ENCODE data around the gene PCNX3. TPM values are rescaled to one million over a fixed set of nuclear protein-coding genes. Genes with fewer than 3 reads are reported as not detected.
A peak's percentile ranks its signal among the peaks of the same experiment; 100 is the strongest.

Gene PCNX3
- total and polyA plus RNA-seq, 2 of the 13 experiments (the other 11 are each of a cell fraction or from before 2014, with no cell fraction given) = 16.2 to 23.0 TPM

DNA sequence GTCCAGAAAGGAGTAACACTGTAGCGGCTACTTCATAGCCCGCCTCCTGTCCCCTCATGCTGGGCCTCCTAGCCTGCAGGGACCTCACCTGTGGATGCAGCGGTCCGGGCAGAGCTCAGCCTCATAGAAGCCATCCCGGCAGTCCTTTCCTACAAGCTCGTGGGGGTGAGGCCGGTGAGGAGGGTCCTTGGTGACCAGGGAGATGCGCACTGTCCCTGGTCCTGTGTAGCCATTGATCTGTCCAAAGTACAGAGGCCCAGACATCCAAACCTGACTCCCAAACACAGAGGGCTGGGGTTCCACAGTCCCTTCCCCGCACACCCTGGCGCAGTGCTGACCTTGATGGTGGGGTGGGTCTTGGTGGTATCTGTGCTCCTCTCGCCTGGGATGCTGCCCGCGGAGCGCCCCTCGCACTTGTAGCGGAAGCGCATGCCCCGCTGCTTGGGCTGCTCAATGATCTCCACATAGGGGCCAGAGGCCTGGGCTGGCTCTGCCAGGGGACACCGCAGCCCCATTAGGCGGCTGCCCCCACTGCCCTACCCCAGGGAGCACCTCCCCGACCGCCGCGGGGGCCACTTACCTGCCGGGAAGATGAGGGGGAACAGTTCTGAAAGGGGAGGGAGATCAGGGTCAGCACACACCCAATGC is 46.1 kb downstream of the PCNX3 start (continued):
- TF ChIP-seq, protein P1, sequence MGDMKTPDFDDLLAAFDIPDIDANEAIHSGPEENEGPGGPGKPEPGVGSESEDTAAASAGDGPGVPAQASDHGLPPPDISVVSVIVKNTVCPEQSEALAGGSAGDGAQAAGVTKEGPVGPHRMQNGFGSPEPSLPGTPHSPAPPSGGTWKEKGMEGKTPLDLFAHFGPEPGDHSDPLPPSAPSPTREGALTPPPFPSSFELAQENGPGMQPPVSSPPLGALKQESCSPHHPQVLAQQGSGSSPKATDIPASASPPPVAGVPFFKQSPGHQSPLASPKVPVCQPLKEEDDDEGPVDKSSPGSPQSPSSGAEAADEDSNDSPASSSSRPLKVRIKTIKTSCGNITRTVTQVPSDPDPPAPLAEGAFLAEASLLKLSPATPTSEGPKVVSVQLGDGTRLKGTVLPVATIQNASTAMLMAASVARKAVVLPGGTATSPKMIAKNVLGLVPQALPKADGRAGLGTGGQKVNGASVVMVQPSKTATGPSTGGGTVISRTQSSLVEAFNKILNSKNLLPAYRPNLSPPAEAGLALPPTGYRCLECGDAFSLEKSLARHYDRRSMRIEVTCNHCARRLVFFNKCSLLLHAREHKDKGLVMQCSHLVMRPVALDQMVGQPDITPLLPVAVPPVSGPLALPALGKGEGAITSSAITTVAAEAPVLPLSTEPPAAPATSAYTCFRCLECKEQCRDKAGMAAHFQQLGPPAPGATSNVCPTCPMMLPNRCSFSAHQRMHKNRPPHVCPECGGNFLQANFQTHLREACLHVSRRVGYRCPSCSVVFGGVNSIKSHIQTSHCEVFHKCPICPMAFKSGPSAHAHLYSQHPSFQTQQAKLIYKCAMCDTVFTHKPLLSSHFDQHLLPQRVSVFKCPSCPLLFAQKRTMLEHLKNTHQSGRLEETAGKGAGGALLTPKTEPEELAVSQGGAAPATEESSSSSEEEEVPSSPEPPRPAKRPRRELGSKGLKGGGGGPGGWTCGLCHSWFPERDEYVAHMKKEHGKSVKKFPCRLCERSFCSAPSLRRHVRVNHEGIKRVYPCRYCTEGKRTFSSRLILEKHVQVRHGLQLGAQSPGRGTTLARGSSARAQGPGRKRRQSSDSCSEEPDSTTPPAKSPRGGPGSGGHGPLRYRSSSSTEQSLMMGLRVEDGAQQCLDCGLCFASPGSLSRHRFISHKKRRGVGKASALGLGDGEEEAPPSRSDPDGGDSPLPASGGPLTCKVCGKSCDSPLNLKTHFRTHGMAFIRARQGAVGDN (CRISPR knock-in tag; IDR thresholded peaks at IDR 0.05) = peak; percentile 82
- TF ChIP-seq SOX13 (IDR thresholded peaks at IDR 0.05) (no peak), SOX13 (CRISPR knock-in tag; conservative IDR thresholded peaks at IDR 0.05 in 1 of 2, IDR thresholded peaks at IDR 0.05 in 1 of 2) (no peak), ZNF772 (CRISPR knock-in tag; IDR thresholded peaks at IDR 0.05) (0 out of 2 replicates have a peak, but pooled peaks have one; percentile 28), SALL1 (CRISPR knock-in tag; IDR thresholded peaks at IDR 0.05) (0 out of 2 replicates have a peak, but pooled peaks have one; percentile 18), ZNF564 (CRISPR knock-in tag; IDR thresholded peaks at IDR 0.05) (0 out of 2 replicates have a peak, but pooled peaks have one; percentile 36), ZNF350 (CRISPR knock-in tag; IDR thresholded peaks at IDR 0.05; ENCODE audit: borderline replicate concordance, low read depth) (no peak), ZNF598 (CRISPR knock-in tag; IDR thresholded peaks at IDR 0.05; ENCODE audit: borderline replicate concordance) (peak; percentile 50; the same call in 1 of the 2 replicates), STAG1 (CRISPR knock-in tag; IDR thresholded peaks at IDR 0.05) (no peak), ZNF138 (CRISPR knock-in tag; IDR thresholded peaks at IDR 0.05; ENCODE audit: low read depth) (0 out of 2 replicates have a peak, but pooled peaks have one; percentile 25)
- TF ChIP-seq, protein P2, sequence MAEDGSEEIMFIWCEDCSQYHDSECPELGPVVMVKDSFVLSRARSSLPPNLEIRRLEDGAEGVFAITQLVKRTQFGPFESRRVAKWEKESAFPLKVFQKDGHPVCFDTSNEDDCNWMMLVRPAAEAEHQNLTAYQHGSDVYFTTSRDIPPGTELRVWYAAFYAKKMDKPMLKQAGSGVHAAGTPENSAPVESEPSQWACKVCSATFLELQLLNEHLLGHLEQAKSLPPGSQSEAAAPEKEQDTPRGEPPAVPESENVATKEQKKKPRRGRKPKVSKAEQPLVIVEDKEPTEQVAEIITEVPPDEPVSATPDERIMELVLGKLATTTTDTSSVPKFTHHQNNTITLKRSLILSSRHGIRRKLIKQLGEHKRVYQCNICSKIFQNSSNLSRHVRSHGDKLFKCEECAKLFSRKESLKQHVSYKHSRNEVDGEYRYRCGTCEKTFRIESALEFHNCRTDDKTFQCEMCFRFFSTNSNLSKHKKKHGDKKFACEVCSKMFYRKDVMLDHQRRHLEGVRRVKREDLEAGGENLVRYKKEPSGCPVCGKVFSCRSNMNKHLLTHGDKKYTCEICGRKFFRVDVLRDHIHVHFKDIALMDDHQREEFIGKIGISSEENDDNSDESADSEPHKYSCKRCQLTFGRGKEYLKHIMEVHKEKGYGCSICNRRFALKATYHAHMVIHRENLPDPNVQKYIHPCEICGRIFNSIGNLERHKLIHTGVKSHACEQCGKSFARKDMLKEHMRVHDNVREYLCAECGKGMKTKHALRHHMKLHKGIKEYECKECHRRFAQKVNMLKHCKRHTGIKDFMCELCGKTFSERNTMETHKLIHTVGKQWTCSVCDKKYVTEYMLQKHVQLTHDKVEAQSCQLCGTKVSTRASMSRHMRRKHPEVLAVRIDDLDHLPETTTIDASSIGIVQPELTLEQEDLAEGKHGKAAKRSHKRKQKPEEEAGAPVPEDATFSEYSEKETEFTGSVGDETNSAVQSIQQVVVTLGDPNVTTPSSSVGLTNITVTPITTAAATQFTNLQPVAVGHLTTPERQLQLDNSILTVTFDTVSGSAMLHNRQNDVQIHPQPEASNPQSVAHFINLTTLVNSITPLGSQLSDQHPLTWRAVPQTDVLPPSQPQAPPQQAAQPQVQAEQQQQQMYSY (CRISPR knock-in tag; IDR thresholded peaks at IDR 0.05) = no peak
- TF ChIP-seq, protein P3, sequence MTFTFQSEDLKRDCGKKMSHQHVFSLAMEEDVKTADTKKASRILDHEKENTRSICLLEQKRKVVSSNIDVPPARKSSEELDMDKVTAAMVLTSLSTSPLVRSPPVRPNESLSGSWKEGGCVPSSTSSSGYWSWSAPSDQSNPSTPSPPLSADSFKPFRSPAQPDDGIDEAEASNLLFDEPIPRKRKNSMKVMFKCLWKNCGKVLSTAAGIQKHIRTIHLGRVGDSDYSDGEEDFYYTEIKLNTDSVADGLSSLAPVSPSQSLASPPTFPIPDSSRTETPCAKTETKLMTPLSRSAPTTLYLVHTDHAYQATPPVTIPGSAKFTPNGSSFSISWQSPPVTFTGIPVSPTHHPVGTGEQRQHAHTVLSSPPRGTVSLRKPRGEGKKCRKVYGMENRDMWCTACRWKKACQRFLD (CRISPR knock-in tag; IDR thresholded peaks at IDR 0.05; ENCODE audit: borderline replicate concordance) = no peak
- TF ChIP-seq, protein P4, sequence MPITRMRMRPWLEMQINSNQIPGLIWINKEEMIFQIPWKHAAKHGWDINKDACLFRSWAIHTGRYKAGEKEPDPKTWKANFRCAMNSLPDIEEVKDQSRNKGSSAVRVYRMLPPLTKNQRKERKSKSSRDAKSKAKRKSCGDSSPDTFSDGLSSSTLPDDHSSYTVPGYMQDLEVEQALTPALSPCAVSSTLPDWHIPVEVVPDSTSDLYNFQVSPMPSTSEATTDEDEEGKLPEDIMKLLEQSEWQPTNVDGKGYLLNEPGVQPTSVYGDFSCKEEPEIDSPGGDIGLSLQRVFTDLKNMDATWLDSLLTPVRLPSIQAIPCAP (CRISPR knock-in tag; IDR thresholded peaks at IDR 0.05; ENCODE audit: low read depth) = no peak
- TF ChIP-seq, protein P5, sequence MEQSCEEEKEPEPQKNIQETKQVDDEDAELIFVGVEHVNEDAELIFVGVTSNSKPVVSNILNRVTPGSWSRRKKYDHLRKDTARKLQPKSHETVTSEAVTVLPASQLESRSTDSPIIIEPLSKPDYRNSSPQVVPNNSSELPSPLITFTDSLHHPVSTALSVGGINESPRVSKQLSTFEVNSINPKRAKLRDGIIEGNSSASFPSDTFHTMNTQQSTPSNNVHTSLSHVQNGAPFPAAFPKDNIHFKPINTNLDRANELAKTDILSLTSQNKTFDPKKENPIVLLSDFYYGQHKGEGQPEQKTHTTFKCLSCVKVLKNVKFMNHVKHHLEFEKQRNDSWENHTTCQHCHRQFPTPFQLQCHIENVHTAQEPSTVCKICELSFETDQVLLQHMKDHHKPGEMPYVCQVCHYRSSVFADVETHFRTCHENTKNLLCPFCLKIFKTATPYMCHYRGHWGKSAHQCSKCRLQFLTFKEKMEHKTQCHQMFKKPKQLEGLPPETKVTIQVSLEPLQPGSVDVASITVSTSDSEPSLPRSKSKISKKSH (CRISPR knock-in tag; IDR thresholded peaks at IDR 0.05; ENCODE audit: borderline replicate concordance) = 0 out of 2 replicates have a peak, but pooled peaks have one; percentile 35
